Neural progenitor cell (in vitro differentiated cells): ENCODE data around the gene DHH. TPM values are rescaled to one million over a fixed set of nuclear protein-coding genes. Genes with fewer than 3 reads are reported as not detected.
A peak's percentile ranks its signal among the peaks of the same experiment; 100 is the strongest.

Source experiments
- DNase-seq: peaks from one replicate; pipeline ENCODE4 v3.0.0-alpha.2; 2016; ENCODE audit warnings: low spot score
- H2AFZ ChIP-seq: fragments of 200-600 bp; sonication (generic); replicated peaks from 2 replicates; pipeline ENCODE4 v1.6.1; 2016; ENCODE audit warnings: antibody characterized with exemption
- H3F3A ChIP-seq: fragments of 200-600 bp; sonication (generic); 2 replicates; pipeline ENCODE4 v1.6.1; 2016; ENCODE audit warnings: antibody characterized with exemption, low read depth
- H3K27ac ChIP-seq: fragments of 200-600 bp; sonication (generic); 2 replicates; pipeline ENCODE4 v1.5.1; 2016; ENCODE audit warnings: mild to moderate bottlenecking
- H3K27me3 ChIP-seq: fragments of 200-600 bp; sonication (generic); 2 replicates; pipeline ENCODE4 v1.6.1; 2016; ENCODE audit warnings: mild to moderate bottlenecking, moderate library complexity
- H3K36me3 ChIP-seq: fragments of 200-600 bp; sonication (generic); 2 replicates; pipeline ENCODE4 v1.5.1; 2016
- H3K4me1 ChIP-seq: fragments of 200-600 bp; sonication (generic); 2 replicates; pipeline ENCODE4 v1.6.1; 2016; ENCODE audit warnings: mixed run types
- H3K4me2 ChIP-seq: fragments of 200-600 bp; sonication (generic); 2 replicates; pipeline ENCODE4 v1.6.1; 2016
- H3K4me3 ChIP-seq: fragments of 200-600 bp; sonication (generic); 2 replicates; pipeline ENCODE4 v1.5.1; 2016
- H3K79me2 ChIP-seq: fragments of 200-600 bp; sonication (generic); 2 replicates; pipeline ENCODE4 v1.6.1; 2016; ENCODE audit warnings: low read depth
- H3K9ac ChIP-seq: fragments of 200-600 bp; sonication (generic); 2 replicates; pipeline ENCODE4 v1.6.1; 2016
- H3K9me3 ChIP-seq: fragments of 200-600 bp; sonication (generic); 2 replicates; pipeline ENCODE4 v1.5.1; 2016; ENCODE audit warnings: low read depth
- H4K20me1 ChIP-seq: fragments of 200-600 bp; sonication (generic); 2 replicates; pipeline ENCODE4 v1.6.1; 2016; ENCODE audit warnings: low read depth
- H3K27ac Mint-ChIP-seq: 3 replicates; pipeline ENCODE4 v1.8.0; 2021; ENCODE audit warnings: mixed read lengths
- H3K27me3 Mint-ChIP-seq: 2 replicates; pipeline ENCODE4 v1.8.0; 2022; ENCODE audit warnings: low read depth, mild to moderate bottlenecking, inconsistent platforms, moderate library complexity, mixed read lengths; ENCODE audit not compliant: insufficient read depth
- H3K36me3 Mint-ChIP-seq: 3 replicates; pipeline ENCODE4 v1.8.0; 2021; ENCODE audit warnings: mixed read lengths
- H3K4me1 Mint-ChIP-seq: 3 replicates; pipeline ENCODE4 v1.8.0; 2021; ENCODE audit warnings: mixed read lengths
- H3K4me3 Mint-ChIP-seq: 3 replicates; pipeline ENCODE4 v1.8.0; 2021; ENCODE audit warnings: mild to moderate bottlenecking, moderate library complexity, mixed read lengths
- H3K9me3 Mint-ChIP-seq: 3 replicates; pipeline ENCODE4 v1.8.0; 2020; ENCODE audit warnings: mixed read lengths
- CTCF ChIP-seq: fragments of 200-600 bp; sonication (generic); IDR thresholded peaks from 2 replicates; pipeline ENCODE4 v1.5.1; 2017; ENCODE audit warnings: antibody characterized with exemption, mild to moderate bottlenecking
- EZH2 ChIP-seq: fragments of 200-600 bp; sonication (generic); IDR thresholded peaks from 2 replicates; pipeline ENCODE4 v1.6.1; 2017; ENCODE audit warnings: antibody characterized with exemption, mild to moderate bottlenecking, moderate library complexity
- EZH2phosphoT487 ChIP-seq: fragments of 200-600 bp; sonication (generic); IDR thresholded peaks from 2 replicates; pipeline ENCODE4 v1.6.1; 2017; ENCODE audit warnings: antibody characterized with exemption
- total RNA-seq: library from RNA; depleted of rRNA; stranded (reverse); fragments of >200 nt; gene quantifications from 2 replicates; pipeline ENCODE4 v1.2.3, GENCODE V29; 2015; ENCODE audit warnings: low replicate concordance

DHH gene
- total RNA-seq, 1 donor from 2014 or later, result not detected

GRCh38 chr12:49054524-49054923 is 40.1 kb downstream of the DHH start:
- Mint-ChIP-seq H3K27ac (no peak overlapping the region), H3K36me3 (peaks cover 38% of the 10 kb centered on the region), H3K4me3 (peak overlapping the region; percentile 65)

GRCh38 chr12:49054096-49054495 is 40.5 kb downstream of the DHH start:
- no peak overlapping the region for H2AFZ ChIP-seq
- H3K4me1 Mint-ChIP-seq, result peaks cover 41% of the 10 kb centered on the region
- H3K36me3 Mint-ChIP-seq, result peaks cover 38% of the 10 kb centered on the region
- H3K27ac ChIP-seq, result no peak overlapping the region
- peaks cover 50% of the 10 kb centered on the region for H3K79me2 ChIP-seq
- TF ChIP-seq EZH2phosphoT487 (no peak), CTCF (no peak), EZH2 (no peak)
- peaks cover 69% of the 10 kb centered on the region for H4K20me1 ChIP-seq
- peaks cover 25% of the 10 kb centered on the region for H3K4me1 ChIP-seq
- no peak overlapping the region for H3K9ac ChIP-seq
- no peak overlapping the region for H3K4me2 ChIP-seq
- H3K27me3 ChIP-seq, result no peaks in the 10 kb centered on the region
- DNase-seq, result no peak
- H3K4me3 ChIP-seq, result no peak overlapping the region
- H3K9me3 Mint-ChIP-seq, result no peaks in the 10 kb centered on the region
- no peak overlapping the region for H3K27ac Mint-ChIP-seq
- H3K9me3 ChIP-seq, result no peaks in the 10 kb centered on the region
- peaks cover 14% of the 10 kb centered on the region for H3K27me3 Mint-ChIP-seq
- H3K36me3 ChIP-seq, result no peaks in the 10 kb centered on the region
- H3F3A ChIP-seq, result no peaks in the 10 kb centered on the region
- H3K4me3 Mint-ChIP-seq, result no peak overlapping the region

More at GRCh38 chr12:49054524-49054923, 40.1 kb downstream of the DHH start:
- Mint-ChIP-seq H3K27me3 (peaks cover 11% of the 10 kb centered on the region), H3K9me3 (no peaks in the 10 kb centered on the region), H3K4me1 (peaks cover 43% of the 10 kb centered on the region)
- H3K27ac ChIP-seq, result no peak overlapping the region
- TF ChIP-seq EZH2phosphoT487, result no peak
- no peak for TF ChIP-seq CTCF
- TF ChIP-seq EZH2, result no peak
- peaks cover 73% of the 10 kb centered on the region for H4K20me1 ChIP-seq
- no peak overlapping the region for H2AFZ ChIP-seq
- H3K36me3 ChIP-seq, result no peaks in the 10 kb centered on the region
- peaks cover 25% of the 10 kb centered on the region for H3K4me1 ChIP-seq
- no peak for DNase-seq
- H3K79me2 ChIP-seq, result peaks cover 54% of the 10 kb centered on the region
- no peaks in the 10 kb centered on the region for H3K27me3 ChIP-seq
- H3K4me3 ChIP-seq, result no peak overlapping the region
- no peaks in the 10 kb centered on the region for H3F3A ChIP-seq
- no peak overlapping the region for H3K4me2 ChIP-seq
- H3K9ac ChIP-seq, result no peak overlapping the region
- no peaks in the 10 kb centered on the region for H3K9me3 ChIP-seq

GRCh38 chr12:49052451-49053208 is 42.0 kb downstream of the DHH start:
- TF ChIP-seq CTCF (no peak), EZH2 (no peak), EZH2phosphoT487 (no peak)
- no peak overlapping the region for H3K4me2 ChIP-seq
- H3K27me3 ChIP-seq, result no peaks in the 10 kb centered on the region
- H3K27ac ChIP-seq, result no peak overlapping the region
- DNase-seq, result no peak
- Mint-ChIP-seq H3K27ac (no peak overlapping the region), H3K36me3 (peaks cover 47% of the 10 kb centered on the region), H3K4me3 (no peak overlapping the region), H3K4me1 (peaks cover 26% of the 10 kb centered on the region), H3K9me3 (no peaks in the 10 kb centered on the region), H3K27me3 (peaks cover 11% of the 10 kb centered on the region)
- no peaks in the 10 kb centered on the region for H3K9me3 ChIP-seq
- H3K4me1 ChIP-seq, result peaks cover 16% of the 10 kb centered on the region
- H2AFZ ChIP-seq, result no peak overlapping the region
- no peak overlapping the region for H3K4me3 ChIP-seq
- H3F3A ChIP-seq, result no peaks in the 10 kb centered on the region
- H3K36me3 ChIP-seq, result no peaks in the 10 kb centered on the region
- peaks cover 66% of the 10 kb centered on the region for H4K20me1 ChIP-seq
- no peak overlapping the region for H3K9ac ChIP-seq
- H3K79me2 ChIP-seq, result peaks cover 35% of the 10 kb centered on the region
